Liver (tissue), 9 donors: ENCODE results near the gene LCN2. TPM values are rescaled to one million over a fixed set of nuclear protein-coding genes. Genes with fewer than 3 reads are reported as not detected.

Experiments
- DNase-seq: peaks from one replicate; pipeline ENCODE4 v3.0.0-alpha.2; 2017; ENCODE audit warnings: low spot score
- H3K27ac ChIP-seq, 2 donors: one replicate each; pipeline ENCODE4 v1.7.0; 2013; ENCODE audit warnings: inconsistent platforms in 2 of 2, low read length in 2 of 2, control low read depth in 1 of 2, low read depth in 1 of 2, mild to moderate bottlenecking in 1 of 2
- H3K27me3 ChIP-seq, 4 donors: one replicate each; pipeline versions ENCODE4 v1.6.1 to v1.7.0; 2013; ENCODE audit warnings: low read length in 3 of 4, inconsistent platforms in 1 of 4, mild to moderate bottlenecking in 1 of 4, moderate library complexity in 1 of 4; ENCODE audit not compliant: control insufficient read depth in 4 of 4, insufficient read depth in 4 of 4
- H3K36me3 ChIP-seq, 4 donors: one replicate each; pipeline versions ENCODE4 v1.6.1 to v1.7.0; 2013; ENCODE audit warnings: low read length in 3 of 4, mild to moderate bottlenecking in 3 of 4, low read depth in 1 of 4, moderate library complexity in 1 of 4; ENCODE audit not compliant: control insufficient read depth in 4 of 4, insufficient read depth in 3 of 4
- H3K4me1 ChIP-seq, 4 donors: one replicate each; pipeline versions ENCODE4 v1.6.1 to v1.7.0; 2013; ENCODE audit warnings: low read length in 3 of 4, mild to moderate bottlenecking in 3 of 4, moderate library complexity in 1 of 4; ENCODE audit not compliant: control insufficient read depth in 4 of 4, insufficient read depth in 4 of 4
- H3K4me3 ChIP-seq, 3 donors: one replicate each; pipeline versions ENCODE4 v1.6.1 to v1.7.0; 2013; ENCODE audit warnings: low read length in 3 of 3, control low read depth in 1 of 3, low read depth in 1 of 3, mild to moderate bottlenecking in 1 of 3
- H3K9ac ChIP-seq, 2 donors: one replicate each; pipeline ENCODE4 v1.7.0; 2013; ENCODE audit warnings: low read length in 2 of 2, mild to moderate bottlenecking in 2 of 2, moderate library complexity in 2 of 2, control low read depth in 1 of 2, low read depth in 1 of 2
- H3K9me3 ChIP-seq, 4 donors: one replicate each; pipeline versions ENCODE4 v1.6.1 to v1.7.0; 2013; ENCODE audit warnings: low read length in 3 of 4; ENCODE audit not compliant: control insufficient read depth in 4 of 4
- EGR1 ChIP-seq, 2 donors: IDR thresholded peaks; 2 replicates each; pipeline ENCODE4 v1.6.1; 2016 to 2018; ENCODE audit warnings: antibody characterized with exemption in 2 of 2, low read depth in 2 of 2
- FOXA1 ChIP-seq: IDR thresholded peaks from 2 replicates; pipeline ENCODE4 v1.6.1; 2016; ENCODE audit warnings: antibody characterized with exemption
- GABPA ChIP-seq, 2 donors: IDR thresholded peaks in 1 of 2; conservative IDR thresholded peaks in 1 of 2; 2 replicates each; pipeline ENCODE4 v1.6.1; 2016; ENCODE audit warnings: antibody characterized with exemption in 2 of 2, mild to moderate bottlenecking in 1 of 2, moderate library complexity in 1 of 2
- HNF4G ChIP-seq: IDR thresholded peaks from 2 replicates; pipeline ENCODE4 v1.6.1; 2016; ENCODE audit warnings: antibody characterized with exemption
- JUND ChIP-seq, 2 donors: IDR thresholded peaks; 2 replicates each; pipeline ENCODE4 v1.6.1; 2016; ENCODE audit warnings: antibody characterized with exemption in 2 of 2
- MAX ChIP-seq: IDR thresholded peaks from 2 replicates; pipeline ENCODE4 v1.6.1; 2016; ENCODE audit warnings: antibody characterized with exemption
- NR2F2 ChIP-seq: IDR thresholded peaks from 2 replicates; pipeline ENCODE4 v1.6.1; 2016; ENCODE audit warnings: antibody characterized with exemption
- RAD21 ChIP-seq, 2 donors: IDR thresholded peaks; 2 replicates each; pipeline ENCODE4 v1.6.1; 2016; ENCODE audit warnings: antibody characterized with exemption in 2 of 2, mild to moderate bottlenecking in 2 of 2
- RXRA ChIP-seq, 2 donors: IDR thresholded peaks; 2 replicates each; pipeline ENCODE4 v1.6.1; 2017 to 2018; ENCODE audit warnings: antibody characterized with exemption in 2 of 2, mild to moderate bottlenecking in 1 of 2
- SP1 ChIP-seq: IDR thresholded peaks from 2 replicates; pipeline ENCODE4 v1.6.1; 2018; ENCODE audit warnings: antibody characterized with exemption, mild to moderate bottlenecking
- TAF1 ChIP-seq: conservative IDR thresholded peaks from 2 replicates; pipeline ENCODE4 v1.6.1; 2016; ENCODE audit warnings: antibody characterized with exemption, mild to moderate bottlenecking
- YY1 ChIP-seq: IDR thresholded peaks from 2 replicates; pipeline ENCODE4 v1.6.1; 2016; ENCODE audit warnings: antibody characterized with exemption, mild to moderate bottlenecking
- ZBTB33 ChIP-seq: IDR thresholded peaks from 2 replicates; pipeline ENCODE4 v1.6.1; 2016; ENCODE audit warnings: antibody characterized with exemption
- WGBS: extraction: QIAGEN DNeasy Blood & Tissue Kit; methylation state at CpG from one replicate; pipeline ENCODE4 v1.1.7; 2013; 5-methylcytosine and 5-hydroxymethylcytosine counted together
- polyA plus RNA-seq, 2 donors: library from polyadenylated mRNA; stranded (reverse) in 1 of 2; unstranded in 1 of 2; fragments of 200-250 nt in 1 of 2; fragments of >200 nt in 1 of 2; fragmentation: Nextera tagmentation in 1 of 2; extraction: Ambion mirVana in 1 of 2; gene quantifications; one replicate each; pipeline versions ENCODE4 v1.2.1 to v1.2.3, GENCODE V29; 2013 to 2015
- total RNA-seq, 2 donors: library from RNA; depleted of rRNA; stranded (reverse); fragments of >200 nt; gene quantifications; one replicate each; pipeline ENCODE4 v1.2.3, GENCODE V29; 2014
- TF ChIP-seq, protein P1 (sequence below): IDR thresholded peaks from 2 replicates; pipeline ENCODE4 v1.6.1; 2016; ENCODE audit warnings: antibody characterized with exemption, mild to moderate bottlenecking
- TF ChIP-seq, protein P2 (sequence below): fragments of 150-350 bp; IDR thresholded peaks from 2 replicates; pipeline ENCODE4 v1.5.1; 2017; ENCODE audit warnings: improper control_type of control experiment, low read depth, low read length; ENCODE audit not compliant: missing input control
- TF ChIP-seq, protein P3 (sequence below): IDR thresholded peaks from 2 replicates; pipeline ENCODE4 v1.6.1; 2016; ENCODE audit warnings: antibody characterized with exemption
- donor health status: healthy.
- donor health status: healthy.
- donor health status: healthy.
- donor health status: healthy.
- donor health status: healthy.

Gene LCN2
- total and polyA plus RNA-seq, 4 donors = 7.0 to 64.5 (median 10.4) TPM

- H3K4me1 ChIP-seq = peaks cover 6 to 31% (median 18%) of the 10 kb centered on the region in 4 donors
- WGBS = 90% methylated on average over 27 of the region's 27 CpGs
- H3K27me3 ChIP-seq = no peaks in the 10 kb centered on the region
- no peak overlapping the region for H3K9ac ChIP-seq
- peaks cover 3 to 24% (median 7%) of the 10 kb centered on the region in 4 donors for H3K36me3 ChIP-seq
- H3K27ac ChIP-seq = no peak overlapping the region
- no peak for DNase-seq
- TF ChIP-seq RAD21 (IDR thresholded peaks at IDR 0.05) (no peak), EGR1 (IDR thresholded peaks at IDR 0.05; ENCODE audit: low read depth in 2 of 2) (no peak), FOXA1 (no peak), TAF1 (no peak), SP1 (no peak), GABPA (IDR thresholded peaks at IDR 0.05 in 1 of 2, conservative IDR thresholded peaks at IDR 0.05 in 1 of 2) (no peak), YY1 (no peak)
- TF ChIP-seq, protein P1, sequence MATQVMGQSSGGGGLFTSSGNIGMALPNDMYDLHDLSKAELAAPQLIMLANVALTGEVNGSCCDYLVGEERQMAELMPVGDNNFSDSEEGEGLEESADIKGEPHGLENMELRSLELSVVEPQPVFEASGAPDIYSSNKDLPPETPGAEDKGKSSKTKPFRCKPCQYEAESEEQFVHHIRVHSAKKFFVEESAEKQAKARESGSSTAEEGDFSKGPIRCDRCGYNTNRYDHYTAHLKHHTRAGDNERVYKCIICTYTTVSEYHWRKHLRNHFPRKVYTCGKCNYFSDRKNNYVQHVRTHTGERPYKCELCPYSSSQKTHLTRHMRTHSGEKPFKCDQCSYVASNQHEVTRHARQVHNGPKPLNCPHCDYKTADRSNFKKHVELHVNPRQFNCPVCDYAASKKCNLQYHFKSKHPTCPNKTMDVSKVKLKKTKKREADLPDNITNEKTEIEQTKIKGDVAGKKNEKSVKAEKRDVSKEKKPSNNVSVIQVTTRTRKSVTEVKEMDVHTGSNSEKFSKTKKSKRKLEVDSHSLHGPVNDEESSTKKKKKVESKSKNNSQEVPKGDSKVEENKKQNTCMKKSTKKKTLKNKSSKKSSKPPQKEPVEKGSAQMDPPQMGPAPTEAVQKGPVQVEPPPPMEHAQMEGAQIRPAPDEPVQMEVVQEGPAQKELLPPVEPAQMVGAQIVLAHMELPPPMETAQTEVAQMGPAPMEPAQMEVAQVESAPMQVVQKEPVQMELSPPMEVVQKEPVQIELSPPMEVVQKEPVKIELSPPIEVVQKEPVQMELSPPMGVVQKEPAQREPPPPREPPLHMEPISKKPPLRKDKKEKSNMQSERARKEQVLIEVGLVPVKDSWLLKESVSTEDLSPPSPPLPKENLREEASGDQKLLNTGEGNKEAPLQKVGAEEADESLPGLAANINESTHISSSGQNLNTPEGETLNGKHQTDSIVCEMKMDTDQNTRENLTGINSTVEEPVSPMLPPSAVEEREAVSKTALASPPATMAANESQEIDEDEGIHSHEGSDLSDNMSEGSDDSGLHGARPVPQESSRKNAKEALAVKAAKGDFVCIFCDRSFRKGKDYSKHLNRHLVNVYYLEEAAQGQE = no peak
- TF ChIP-seq, protein P2, sequence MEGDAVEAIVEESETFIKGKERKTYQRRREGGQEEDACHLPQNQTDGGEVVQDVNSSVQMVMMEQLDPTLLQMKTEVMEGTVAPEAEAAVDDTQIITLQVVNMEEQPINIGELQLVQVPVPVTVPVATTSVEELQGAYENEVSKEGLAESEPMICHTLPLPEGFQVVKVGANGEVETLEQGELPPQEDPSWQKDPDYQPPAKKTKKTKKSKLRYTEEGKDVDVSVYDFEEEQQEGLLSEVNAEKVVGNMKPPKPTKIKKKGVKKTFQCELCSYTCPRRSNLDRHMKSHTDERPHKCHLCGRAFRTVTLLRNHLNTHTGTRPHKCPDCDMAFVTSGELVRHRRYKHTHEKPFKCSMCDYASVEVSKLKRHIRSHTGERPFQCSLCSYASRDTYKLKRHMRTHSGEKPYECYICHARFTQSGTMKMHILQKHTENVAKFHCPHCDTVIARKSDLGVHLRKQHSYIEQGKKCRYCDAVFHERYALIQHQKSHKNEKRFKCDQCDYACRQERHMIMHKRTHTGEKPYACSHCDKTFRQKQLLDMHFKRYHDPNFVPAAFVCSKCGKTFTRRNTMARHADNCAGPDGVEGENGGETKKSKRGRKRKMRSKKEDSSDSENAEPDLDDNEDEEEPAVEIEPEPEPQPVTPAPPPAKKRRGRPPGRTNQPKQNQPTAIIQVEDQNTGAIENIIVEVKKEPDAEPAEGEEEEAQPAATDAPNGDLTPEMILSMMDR = no peak
- TF ChIP-seq, protein P3, sequence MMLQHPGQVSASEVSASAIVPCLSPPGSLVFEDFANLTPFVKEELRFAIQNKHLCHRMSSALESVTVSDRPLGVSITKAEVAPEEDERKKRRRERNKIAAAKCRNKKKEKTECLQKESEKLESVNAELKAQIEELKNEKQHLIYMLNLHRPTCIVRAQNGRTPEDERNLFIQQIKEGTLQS = no peak
- no peak overlapping the region for H3K4me3 ChIP-seq
- H3K9me3 ChIP-seq = no peaks in the 10 kb centered on the region
These were observed 27.1 kb upstream of the LCN2 start for GRCh38 chr9:128121924-128122808.

GRCh38 chr9:128122809-128123175 is 26.5 kb upstream of the LCN2 start:
- DNase-seq = no peak
- TF ChIP-seq, protein P2 = no peak
- no peak for TF ChIP-seq RXRA (IDR thresholded peaks at IDR 0.05)
- TF ChIP-seq JUND (IDR thresholded peaks at IDR 0.05) = no peak
- no peak for TF ChIP-seq EGR1 (IDR thresholded peaks at IDR 0.05; ENCODE audit: low read depth in 2 of 2)
- TF ChIP-seq HNF4G = no peak
- TF ChIP-seq NR2F2 = no peak
- TF ChIP-seq, protein P3 = no peak
- TF ChIP-seq, protein P1 = no peak
- no peak for TF ChIP-seq FOXA1
- no peak for TF ChIP-seq ZBTB33
- no peak for TF ChIP-seq MAX

More at GRCh38 chr9:128122809-128123175, 26.5 kb upstream of the LCN2 start:
- Histone ChIP-seq H3K27ac (no peak overlapping the region), H3K27me3 (no peaks in the 10 kb centered on the region), H3K4me3 (no peak overlapping the region), H3K9ac (no peak overlapping the region), H3K4me1 (peaks cover 6 to 24% (median 15%) of the 10 kb centered on the region in 4 donors), H3K9me3 (no peaks in the 10 kb centered on the region), H3K36me3 (peaks cover 3 to 24% (median 7%) of the 10 kb centered on the region in 4 donors)
- WGBS = 97% methylated on average over 24 of the region's 24 CpGs
